ENCODE data around the gene SLC16A3. TPM values are rescaled to one million over a fixed set of nuclear protein-coding genes. Genes with fewer than 3 reads are reported as not detected.

SLC16A3 gene
- total and polyA plus RNA-seq, 2 donors (not counting 3 experiments of a cell fraction or from before 2014, with no cell fraction given) = 95.9 to 171 TPM

DNA sequence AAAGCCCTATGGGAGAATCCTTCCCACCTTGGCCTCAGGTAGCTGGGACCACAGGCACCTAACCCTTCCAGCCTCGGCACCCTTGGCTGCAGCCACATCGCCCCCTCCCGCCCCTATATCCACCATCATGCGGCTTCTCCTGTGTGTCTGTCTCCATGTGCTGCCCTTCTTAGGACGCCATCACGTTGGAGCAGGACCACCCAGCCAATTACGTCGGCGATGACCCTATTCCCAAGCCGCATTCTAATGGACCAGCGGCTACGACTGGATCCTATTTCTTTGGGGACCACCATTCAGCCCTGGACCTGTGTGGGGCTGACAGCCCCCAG lies 12.9 kb upstream of the SLC16A3 start:
- no peak overlapping the region for H3K9ac ChIP-seq (replicated peaks; ENCODE audit: extremely low read depth, insufficient read depth, low read length)

More for the DNA sequence above, 12.9 kb upstream of the SLC16A3 start:
- no peaks in the 10 kb centered on the region for H4K20me1 ChIP-seq (replicated peaks; ENCODE audit: control insufficient read depth, extremely low read depth, insufficient read depth, low read length)
- FAIRE-seq (no peak), DNase-seq (ENCODE audit: low read depth, low spot score) (no peak)
- dilution Hi-C loops (cut with MboI; ENCODE audit: extremely low pct_ligation_motif_present, low sequenced_read_pairs) = no loop called here
- no peak overlapping the region for H2AFZ ChIP-seq (ENCODE audit: low read depth, low read length)
- H3K36me3 ChIP-seq (ENCODE audit: control insufficient read depth in 2 of 2, extremely low read depth in 1 of 2, insufficient read depth in 2 of 2, low read length in 2 of 2) = no peaks in the 10 kb centered on the region
- ChIA-PET POLR2A (interaction anchor here (1.1 kb wide), 1 partner anchor 13 kb away, joined by 3 read pairs; the partner anchor contains the start of gene SLC16A3), CTCF (interaction anchor here (5.3 kb wide), 1 partner anchor 11 kb away, joined by 22 read pairs; no protein-coding TSS in a partner anchor)
- no peaks in the 10 kb centered on the region for H3K79me2 ChIP-seq (ENCODE audit: control insufficient read depth, insufficient read depth, low read length)
- H3K27ac ChIP-seq (ENCODE audit: insufficient read depth, low read depth, low read length) = peak overlapping the region; percentile 98
- no peaks in the 10 kb centered on the region for H3K27me3 ChIP-seq (ENCODE audit: control insufficient read depth in 2 of 2, insufficient read depth in 2 of 2, low read length in 2 of 2)
- TF ChIP-seq EZH2 (IDR thresholded peaks at IDR 0.05; ENCODE audit: borderline replicate concordance, low read depth, low read length, severe bottlenecking) (no peak), JUN (IDR thresholded peaks at IDR 0.05; ENCODE audit: borderline replicate concordance, insufficient read depth, insufficient read length, low read depth) (no peak), MAX (IDR thresholded peaks at IDR 0.05; ENCODE audit: insufficient read depth, insufficient read length) (no peak), MYC (IDR thresholded peaks at IDR 0.05; ENCODE audit: low read depth, low read length) (no peak), FOS (IDR thresholded peaks at IDR 0.05; ENCODE audit: borderline replicate concordance, insufficient read depth, low read length) (no peak), POLR2A (IDR thresholded peaks at IDR 0.05; ENCODE audit: low read depth, low read length) (no peak), POLR2AphosphoS5 (IDR thresholded peaks at IDR 0.05; ENCODE audit: insufficient read depth, low read depth, low read length) (no peak), GATA2 (IDR thresholded peaks at IDR 0.05; ENCODE audit: insufficient read depth, insufficient read length, low read depth, low read length) (no peak)
- TF ChIP-seq, protein P1, sequence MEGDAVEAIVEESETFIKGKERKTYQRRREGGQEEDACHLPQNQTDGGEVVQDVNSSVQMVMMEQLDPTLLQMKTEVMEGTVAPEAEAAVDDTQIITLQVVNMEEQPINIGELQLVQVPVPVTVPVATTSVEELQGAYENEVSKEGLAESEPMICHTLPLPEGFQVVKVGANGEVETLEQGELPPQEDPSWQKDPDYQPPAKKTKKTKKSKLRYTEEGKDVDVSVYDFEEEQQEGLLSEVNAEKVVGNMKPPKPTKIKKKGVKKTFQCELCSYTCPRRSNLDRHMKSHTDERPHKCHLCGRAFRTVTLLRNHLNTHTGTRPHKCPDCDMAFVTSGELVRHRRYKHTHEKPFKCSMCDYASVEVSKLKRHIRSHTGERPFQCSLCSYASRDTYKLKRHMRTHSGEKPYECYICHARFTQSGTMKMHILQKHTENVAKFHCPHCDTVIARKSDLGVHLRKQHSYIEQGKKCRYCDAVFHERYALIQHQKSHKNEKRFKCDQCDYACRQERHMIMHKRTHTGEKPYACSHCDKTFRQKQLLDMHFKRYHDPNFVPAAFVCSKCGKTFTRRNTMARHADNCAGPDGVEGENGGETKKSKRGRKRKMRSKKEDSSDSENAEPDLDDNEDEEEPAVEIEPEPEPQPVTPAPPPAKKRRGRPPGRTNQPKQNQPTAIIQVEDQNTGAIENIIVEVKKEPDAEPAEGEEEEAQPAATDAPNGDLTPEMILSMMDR (IDR thresholded peaks at IDR 0.05; ENCODE audit: extremely low read depth in 1 of 2, insufficient read depth in 1 of 2, low read depth in 1 of 2, low read length in 2 of 2) = no peak
- H3K9me3 ChIP-seq (replicated peaks; ENCODE audit: control insufficient read depth, insufficient read depth, low read length) = no peaks in the 10 kb centered on the region
- no peaks in the 10 kb centered on the region for H3K9me1 ChIP-seq (replicated peaks; ENCODE audit: control insufficient read depth, extremely low read depth, insufficient read depth, low read length)
- peaks cover 33% of the 10 kb centered on the region for H3K4me1 ChIP-seq (ENCODE audit: control insufficient read depth, extremely low read depth, insufficient read depth, low read length)
- BruUV-seq (replicated peaks) = no TSS peak
- H3K4me2 ChIP-seq (ENCODE audit: insufficient read depth, low read length) = no peak overlapping the region
- intact Hi-C loops (cut with micrococcal nuclease) = loop anchor here (10.0 kb wide), 1 partner anchor 191 kb away; the partner anchor contains the start of genes CENPX and LRRC45
- H3K4me3 ChIP-seq (replicated peaks in 1 of 3; ENCODE audit: insufficient read depth in 1 of 3, low read depth in 1 of 3, low read length in 3 of 3) = no peak overlapping the region
